H1 (cell line): ENCODE measurements around the gene IREB2. TPM values are rescaled to one million over a fixed set of nuclear protein-coding genes. Genes with fewer than 3 reads are reported as not detected.
"Not testable (repeated sequence)": the region's sequence is repeated elsewhere in the genome, so short reads cannot be mapped to it uniquely, and the experiment has no call there.

ENCODE experiments used
- CTCF ChIA-PET: fragments of 300-600 bp; sonication (Branson Sonifier 250); formaldehyde crosslinking; loops from one replicate; lab custom pipeline; 2021; ENCODE audit not compliant: partially characterized antibody; lab: Charles Lee
- POLR2A ChIA-PET: fragments of 300-600 bp; sonication (Branson Sonifier 250); formaldehyde crosslinking; loops from one replicate; lab custom pipeline; 2021; ENCODE audit warnings: inconsistent platforms; ENCODE audit not compliant: partially characterized antibody; lab: Charles Lee
- DNase-seq, 2 experiments: peaks; one replicate each; pipeline versions ENCODE4 v3.0.0 to v3.0.0-alpha.2; 2010 to 2022; ENCODE audit warnings: low spot score in 2 of 2, low read depth in 1 of 2, mixed read lengths in 1 of 2
- FAIRE-seq: peaks from 2 replicates; lab custom pipeline; 2011; peaks lifted over from hg19 to GRCh38; lab: Jason Lieb, UNC
- H2AFZ ChIP-seq: 2 replicates; pipeline ENCODE4 v1.8.1; 2012; ENCODE audit warnings: low read length, inconsistent platforms
- H2AK5ac ChIP-seq: 2 replicates; pipeline ENCODE4 v1.6.1; 2013; ENCODE audit warnings: low read depth, low read length
- H2BK120ac ChIP-seq: replicated peaks from 2 replicates; pipeline ENCODE3; 2013; ENCODE audit warnings: low read depth, low read length, inconsistent platforms
- H2BK12ac ChIP-seq: 2 replicates; pipeline ENCODE4 v1.6.1; 2013; ENCODE audit warnings: low read depth, low read length
- H2BK15ac ChIP-seq: 2 replicates; pipeline ENCODE4 v1.6.1; 2013; ENCODE audit warnings: low read length
- H2BK20ac ChIP-seq: 2 replicates; pipeline ENCODE4 v1.6.1; 2013; ENCODE audit warnings: low read length
- H2BK5ac ChIP-seq: 2 replicates; pipeline ENCODE4 v1.6.1; 2013; ENCODE audit warnings: low read depth, low read length
- H3K14ac ChIP-seq: 2 replicates; pipeline ENCODE4 v1.6.1; 2013; ENCODE audit warnings: inconsistent platforms; ENCODE audit not compliant: insufficient read length
- H3K18ac ChIP-seq: 2 replicates; pipeline ENCODE4 v1.6.1; 2013; ENCODE audit warnings: low read length; ENCODE audit errors: extremely low read depth
- H3K23ac ChIP-seq: 2 replicates; pipeline ENCODE4 v1.6.1; 2013; ENCODE audit warnings: inconsistent platforms; ENCODE audit not compliant: insufficient read length
- H3K23me2 ChIP-seq: 2 replicates; pipeline ENCODE4 v1.6.1; 2013; ENCODE audit warnings: low read depth, low read length
- H3K27ac ChIP-seq: 2 replicates; pipeline ENCODE4 v1.6.1; 2011; ENCODE audit warnings: low read depth, low read length, inconsistent platforms
- H3K27me3 ChIP-seq, 4 experiments: replicated peaks in 1 of 4; 1 replicate in 1 of 4; 2 replicates in 3 of 4; pipeline versions ENCODE4 v1.6.1 to v1.8.1; 2011 to 2013; ENCODE audit warnings: low read length in 3 of 4, mild to moderate bottlenecking in 3 of 4, inconsistent platforms in 2 of 4, mixed read lengths in 2 of 4, moderate library complexity in 1 of 4; ENCODE audit not compliant: control insufficient read depth in 3 of 4, insufficient read depth in 3 of 4; ENCODE audit errors: extremely low read depth in 1 of 4
- H3K36me3 ChIP-seq, 4 experiments: 2 replicates each; pipeline versions ENCODE4 v1.6.1 to v1.8.1; 2011 to 2013; ENCODE audit warnings: mild to moderate bottlenecking in 4 of 4, low read length in 3 of 4, moderate library complexity in 2 of 4, control low read depth in 1 of 4, inconsistent platforms in 1 of 4; ENCODE audit not compliant: insufficient read depth in 4 of 4, control insufficient read depth in 2 of 4
- H3K4ac ChIP-seq: replicated peaks from 2 replicates; pipeline ENCODE3; 2013; ENCODE audit warnings: low read length, low read depth, mixed read lengths, inconsistent platforms; ENCODE audit not compliant: insufficient read length
- H3K4me1 ChIP-seq, 4 experiments: replicated peaks in 1 of 4; 1 replicate in 1 of 4; 2 replicates in 3 of 4; pipeline versions ENCODE4 v1.6.1 to v1.8.1; 2011 to 2013; ENCODE audit warnings: low read length in 3 of 4, inconsistent platforms in 2 of 4, mixed read lengths in 1 of 4; ENCODE audit not compliant: insufficient read depth in 4 of 4, control insufficient read depth in 3 of 4
- H3K4me2 ChIP-seq, 2 experiments: 2 replicates each; pipeline versions ENCODE4 v1.6.1 to v1.8.1; 2011 to 2013; ENCODE audit warnings: low read depth in 2 of 2, low read length in 2 of 2, control low read depth in 1 of 2, inconsistent platforms in 1 of 2, mild to moderate bottlenecking in 1 of 2; ENCODE audit not compliant: insufficient read depth in 1 of 2
- H3K4me3 ChIP-seq, 4 experiments: fragments of 200-600, 300-600 bp in 1 of 4; sonication (generic), shearing (Covaris generic), sonication (Bioruptor Twin) in 1 of 4; 2 replicates each; pipeline versions ENCODE4 v1.5.1 to v1.8.1; 2011 to 2016; ENCODE audit warnings: low read length in 4 of 4, low read depth in 3 of 4, control low read depth in 2 of 4, inconsistent platforms in 2 of 4, mild to moderate bottlenecking in 2 of 4, mixed read lengths in 1 of 4, moderate library complexity in 1 of 4; ENCODE audit not compliant: insufficient read depth in 2 of 4; ENCODE audit errors: extremely low read depth in 1 of 4
- H3K56ac ChIP-seq: replicated peaks from 2 replicates; pipeline ENCODE3; 2013; ENCODE audit warnings: low read depth, mild to moderate bottlenecking, mixed read lengths, low read length, inconsistent platforms; ENCODE audit not compliant: insufficient read length
- H3K79me1 ChIP-seq: 2 replicates; pipeline ENCODE4 v1.6.1; 2013; ENCODE audit warnings: low read depth, low read length, control low read depth
- H3K79me2 ChIP-seq, 2 experiments: 2 replicates each; pipeline versions ENCODE4 v1.6.1 to v1.8.1; 2012 to 2013; ENCODE audit warnings: low read length in 2 of 2, mild to moderate bottlenecking in 2 of 2, inconsistent platforms in 1 of 2; ENCODE audit not compliant: insufficient read depth in 2 of 2, control insufficient read depth in 1 of 2
- H3K9ac ChIP-seq, 4 experiments: replicated peaks in 1 of 4; 1 replicate in 1 of 4; 2 replicates in 3 of 4; pipeline versions ENCODE4 v1.6.1 to v1.8.1; 2011 to 2013; ENCODE audit warnings: low read depth in 3 of 4, low read length in 3 of 4, control low read depth in 2 of 4, mild to moderate bottlenecking in 2 of 4, moderate library complexity in 2 of 4, inconsistent platforms in 1 of 4; ENCODE audit errors: extremely low read depth in 1 of 4
- H3K9me3 ChIP-seq, 2 experiments: 2 replicates each; pipeline versions ENCODE4 v1.6.1 to v1.8.1; 2012 to 2013; ENCODE audit warnings: mild to moderate bottlenecking in 2 of 2, moderate library complexity in 2 of 2, control low read depth in 1 of 2, inconsistent platforms in 1 of 2, low read depth in 1 of 2, low read length in 1 of 2, mixed read lengths in 1 of 2; ENCODE audit not compliant: insufficient read depth in 2 of 2
- H4K20me1 ChIP-seq, 2 experiments: replicated peaks in 1 of 2; 2 replicates each; pipeline versions ENCODE3 to v1.8.1; 2011 to 2013; ENCODE audit warnings: inconsistent platforms in 2 of 2, low read length in 2 of 2, mild to moderate bottlenecking in 1 of 2; ENCODE audit not compliant: insufficient read depth in 2 of 2, control insufficient read depth in 1 of 2
- H4K5ac ChIP-seq: 2 replicates; pipeline ENCODE4 v1.6.1; 2013; ENCODE audit warnings: low read length, low read depth, mixed read lengths, inconsistent platforms; ENCODE audit not compliant: insufficient read length
- H4K8ac ChIP-seq: 2 replicates; pipeline ENCODE4 v1.8.0; 2013; ENCODE audit warnings: mild to moderate bottlenecking, moderate library complexity, low read length, inconsistent platforms; ENCODE audit not compliant: insufficient read depth; ENCODE audit errors: extremely low read depth
- H4K91ac ChIP-seq: replicated peaks from 2 replicates; pipeline ENCODE3; 2013; ENCODE audit warnings: low read length, mixed read lengths, inconsistent platforms; ENCODE audit not compliant: insufficient read length
- WGBS, 2 experiments: shearing (Covaris generic) in 1 of 2; methylation state at CpG; one replicate each; pipeline versions ENCODE4 v1.1.6 to v1.1.7; 2013 to 2015; ENCODE audit warnings: low lambda C conversion rate in 2 of 2, mixed read lengths in 2 of 2, inconsistent platforms in 1 of 2, low coverage in 1 of 2, missing lambda C conversion rate in 1 of 2; ENCODE audit not compliant: insufficient replicate concordance in 2 of 2, insufficient coverage in 1 of 2, insufficient read length in 1 of 2; ENCODE audit errors: extremely low coverage in 1 of 2, missing lambda C conversion rate in 1 of 2; 5-methylcytosine and 5-hydroxymethylcytosine counted together
- polyA plus RNA-seq, 7 experiments: library from polyadenylated mRNA; depleted of rRNA in 3 of 7; stranded (reverse) in 5 of 7; unstranded in 2 of 7; fragments of >200 nt in 5 of 7; fragments of 200-250 nt in 2 of 7; gene quantifications; 1 replicate in 5 of 7; 2 replicates in 1 of 7; 4 replicates in 1 of 7; pipeline versions ENCODE4 v1.2.1 to v1.2.3, GENCODE V29; 2011 to 2013; ENCODE audit warnings: missing spikeins in 2 of 7, mixed read lengths in 2 of 7
- total RNA-seq: library from RNA; stranded (reverse); fragmentation: NEBNext Ultra II Directional; extraction: Animal tissue kit (Norgen Biotek cat#: 25700); gene quantifications from 2 replicates; pipeline ENCODE4 v1.2.1, GENCODE V29; 2021

The IREB2 gene
- total and polyA plus RNA-seq, 2 of the 8 experiments (the other 6 are each of a cell fraction or from before 2014, with no cell fraction given) = 21.0 to 103 TPM

DNA sequence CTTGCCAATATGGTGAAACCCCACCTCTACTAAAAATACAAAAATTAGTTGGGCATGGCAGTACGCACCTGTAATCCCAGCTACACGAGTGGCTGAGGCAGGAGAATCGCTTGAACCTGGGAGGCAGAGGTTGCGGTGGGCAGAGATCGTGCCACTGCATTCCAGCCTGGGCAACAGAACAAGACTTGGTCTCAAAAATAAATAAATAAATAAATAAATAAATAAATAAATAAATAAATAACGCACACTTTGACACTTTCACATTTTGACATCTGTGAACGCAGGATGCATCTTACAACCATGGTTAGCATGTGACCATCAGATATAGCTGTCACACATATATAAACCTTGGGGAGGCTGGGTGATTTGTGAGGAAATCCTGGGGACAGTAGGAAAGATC lies 33.2 kb upstream of the IREB2 start:
- not testable (repeated sequence) for H3K9me3 ChIP-seq, DNase-seq, H3K27me3 ChIP-seq, H2AK5ac ChIP-seq, H3K79me1 ChIP-seq, H2BK12ac ChIP-seq, H2BK15ac ChIP-seq, H3K9ac ChIP-seq, H3K4me1 ChIP-seq, H3K36me3 ChIP-seq, FAIRE-seq, H4K91ac ChIP-seq, H2BK120ac ChIP-seq, H2BK5ac ChIP-seq, H3K56ac ChIP-seq, H3K27ac ChIP-seq, H3K23ac ChIP-seq, H3K14ac ChIP-seq, H3K79me2 ChIP-seq, H3K23me2 ChIP-seq, H3K18ac ChIP-seq, H4K20me1 ChIP-seq, H4K5ac ChIP-seq
- WGBS, 2 experiments = 84% methylated on average over 7 of the region's 7 CpGs; no CpG with 5 or more reads in 1 of the 2 experiments
- peak overlapping the region; percentile 86; the same call in 1 of the 2 replicates for H4K8ac ChIP-seq
- H2BK20ac ChIP-seq = peak overlapping the region; percentile 80; the same call in 1 of the 2 replicates
- ChIA-PET CTCF (interaction anchor here (0.8 to 20.7 kb wide), 8 partner anchors 8 to 97 kb away, joined by 3 to 240 read pairs (median 7); no protein-coding TSS in a partner anchor), POLR2A (interaction anchor here (0.9 to 2.6 kb wide), 4 partner anchors 11 to 56 kb away, joined by 3 to 10 read pairs (median 4); no protein-coding TSS in a partner anchor)
- 0 out of 2 replicates have a peak overlapping the region, but pooled peaks have one; percentile 87 for H2AFZ ChIP-seq
- H3K4me2 ChIP-seq = peak overlapping the region; percentile 66 to 67
- peak overlapping the region; percentile 71 for H3K4ac ChIP-seq
- peak overlapping the region in 2 of 4 experiments; percentile 28 to 59; a peak in 4 of 8 replicates for H3K4me3 ChIP-seq
